Psoas muscle (tissue), 8 donors: ENCODE data around the gene CFAP46. TPM values are rescaled to one million over a fixed set of nuclear protein-coding genes. Genes with fewer than 3 reads are reported as not detected.
A peak's percentile ranks its signal among the peaks of the same experiment; 100 is the strongest.

Source experiments
- ATAC-seq, 4 donors: fragments of 200-7000 bp; cut with Tn5 transposase; one replicate each; pipeline ENCODE4 v1.9.1; 2020; ENCODE audit warnings: moderate library complexity in 3 of 4, mild to moderate bottlenecking in 2 of 4
- DNase-seq, 2 donors: peaks; one replicate each; pipeline ENCODE4 v3.0.0-alpha.2; 2020
- H3K27ac ChIP-seq: fragments of 200-600 bp; one replicate; pipeline ENCODE4 v1.8.0; 2022
- H3K27me3 ChIP-seq, 3 donors: fragments of 200-600 bp in 1 of 3; one replicate each; pipeline versions ENCODE4 v1.6.1 to v1.8.0; 2013 to 2022; ENCODE audit warnings: low read length in 2 of 3, mild to moderate bottlenecking in 2 of 3, moderate library complexity in 1 of 3; ENCODE audit not compliant: insufficient read depth in 3 of 3
- H3K36me3 ChIP-seq, 2 donors: fragments of 200-600 bp in 1 of 2; one replicate each; pipeline versions ENCODE4 v1.6.1 to v1.8.0; 2013 to 2022; ENCODE audit warnings: low read depth in 1 of 2, mild to moderate bottlenecking in 1 of 2, moderate library complexity in 1 of 2; ENCODE audit not compliant: insufficient read depth in 1 of 2
- H3K4me1 ChIP-seq: fragments of 200-600 bp; one replicate; pipeline ENCODE4 v1.8.0; 2022
- H3K4me3 ChIP-seq: fragments of 200-600 bp; one replicate; pipeline ENCODE4 v1.8.0; 2022; ENCODE audit warnings: mild to moderate bottlenecking
- H3K9me3 ChIP-seq: fragments of 200-600 bp; one replicate; pipeline ENCODE4 v1.8.0; 2022
- WGBS, 3 donors: extraction: QIAGEN DNeasy Blood & Tissue Kit; methylation state at CpG; one replicate each; pipeline versions ENCODE4 v1.1.6 to v1.1.7; 2013; 5-methylcytosine and 5-hydroxymethylcytosine counted together
- intact Hi-C, 2 donors: fragments of 100-400 bp; cut with DNase I; formaldehyde crosslinking; loops; one replicate each; pipeline versions ENCODE4 v1.11.0 to v1.14.2; 2022
- polyA plus RNA-seq, 3 donors: library from polyadenylated mRNA; stranded (reverse); fragments of 200-250 nt; gene quantifications; one replicate each; pipeline ENCODE4 v1.2.3, GENCODE V29; 2013
- total RNA-seq, 4 donors: library from RNA; stranded (reverse); fragmentation: NEBNext Ultra II Directional in 2 of 4; extraction: Animal tissue kit (Norgen Biotek cat#: 25700) in 2 of 4; gene quantifications; one replicate each; pipeline versions ENCODE4 v1.2.1 to v1.2.4, GENCODE V29; 2021 to 2023
- TF ChIP-seq, protein P1 (sequence below): fragments of 200-600 bp; IDR thresholded peaks from one replicate; pipeline ENCODE4 v1.8.0; 2022; ENCODE audit warnings: antibody characterized with exemption
- donor health status: healthy with polysubstance abuse.
- donor health status: DM: no; HTN: no; CAD: no; lungs with moderate emphysema.
- donor health status: Bipolar disorder and iron deficiency.
- donor health status: healthy.
- donor health status: DM: yes; HTN: yes; CAD: no.
- donor health status: DM: no; HTN: no; CAD: no.
- donor health status: DM: no; HTN: no; CAD: no.
- donor health status: DM: yes; HTN: yes; CAD: no.

The CFAP46 gene
- total and polyA plus RNA-seq, 7 donors, result 3.9 to 25.4 (median 13.8) TPM

DNA sequence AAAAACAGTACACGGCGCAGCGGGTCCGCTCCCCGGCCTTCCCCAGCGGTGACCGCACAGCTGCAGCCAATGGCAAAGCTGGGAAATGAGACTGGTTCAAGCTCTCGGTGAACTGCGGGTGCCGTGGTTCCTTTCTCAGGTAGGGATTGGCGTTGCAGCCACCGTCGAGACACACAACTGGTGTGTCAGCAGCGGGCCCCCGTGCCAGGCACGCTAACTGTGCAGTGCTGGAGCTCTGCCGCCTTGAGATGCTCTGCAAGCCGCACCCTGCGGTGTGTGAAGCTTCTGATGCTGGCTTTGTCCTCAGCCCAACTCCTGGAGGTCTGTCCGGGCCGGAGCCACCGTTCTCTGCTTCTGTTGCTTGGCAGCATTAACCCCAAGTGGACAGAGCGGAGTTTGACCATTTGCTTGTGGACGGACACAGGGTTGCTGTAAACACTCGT lies 135.8 kb downstream of the CFAP46 start:
- Histone ChIP-seq H3K27me3 (peaks cover 0 to 2% (median 0%) of the 10 kb centered on the region in 3 donors), H3K36me3 (no peaks in the 10 kb centered on the region), H3K4me3 (no peak overlapping the region), H3K9me3 (no peaks in the 10 kb centered on the region), H3K27ac (no peak overlapping the region), H3K4me1 (no peaks in the 10 kb centered on the region)
- TF ChIP-seq, protein P1, sequence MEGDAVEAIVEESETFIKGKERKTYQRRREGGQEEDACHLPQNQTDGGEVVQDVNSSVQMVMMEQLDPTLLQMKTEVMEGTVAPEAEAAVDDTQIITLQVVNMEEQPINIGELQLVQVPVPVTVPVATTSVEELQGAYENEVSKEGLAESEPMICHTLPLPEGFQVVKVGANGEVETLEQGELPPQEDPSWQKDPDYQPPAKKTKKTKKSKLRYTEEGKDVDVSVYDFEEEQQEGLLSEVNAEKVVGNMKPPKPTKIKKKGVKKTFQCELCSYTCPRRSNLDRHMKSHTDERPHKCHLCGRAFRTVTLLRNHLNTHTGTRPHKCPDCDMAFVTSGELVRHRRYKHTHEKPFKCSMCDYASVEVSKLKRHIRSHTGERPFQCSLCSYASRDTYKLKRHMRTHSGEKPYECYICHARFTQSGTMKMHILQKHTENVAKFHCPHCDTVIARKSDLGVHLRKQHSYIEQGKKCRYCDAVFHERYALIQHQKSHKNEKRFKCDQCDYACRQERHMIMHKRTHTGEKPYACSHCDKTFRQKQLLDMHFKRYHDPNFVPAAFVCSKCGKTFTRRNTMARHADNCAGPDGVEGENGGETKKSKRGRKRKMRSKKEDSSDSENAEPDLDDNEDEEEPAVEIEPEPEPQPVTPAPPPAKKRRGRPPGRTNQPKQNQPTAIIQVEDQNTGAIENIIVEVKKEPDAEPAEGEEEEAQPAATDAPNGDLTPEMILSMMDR, result no peak
- 66 to 72% (median 67%) methylated on average over 25 of the region's 25 CpGs for WGBS, 3 donors
- intact Hi-C loops, result no loop called here
- ATAC-seq (no peak), DNase-seq (peak in 1 of 2 donors; percentile 34)

DNA sequence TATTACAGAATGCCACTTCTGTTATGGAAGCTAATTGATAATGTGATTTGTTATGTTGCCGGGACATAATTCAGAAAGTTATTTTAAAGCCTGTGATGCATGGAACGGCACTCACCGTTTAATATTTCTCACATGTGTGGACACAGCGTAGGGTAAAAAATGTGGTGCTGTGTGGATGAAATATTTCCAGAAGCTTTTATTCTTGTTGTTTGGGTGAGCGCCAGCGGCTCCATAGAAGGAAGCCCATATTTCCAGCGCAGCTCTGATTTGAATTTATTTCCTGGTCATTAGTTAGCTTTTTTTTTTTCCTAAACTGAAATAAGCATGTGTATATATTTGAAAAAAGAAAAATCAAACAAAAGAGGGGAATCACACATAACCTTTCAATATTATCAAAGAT lies 136.3 kb downstream of the CFAP46 start:
- no peaks in the 10 kb centered on the region for H3K4me1 ChIP-seq
- H3K27ac ChIP-seq, result no peak overlapping the region
- 22 to 27% (median 25%) methylated on average over 7 of the region's 7 CpGs for WGBS, 3 donors
- DNase-seq (peak in 1 of 2 donors; percentile 8), ATAC-seq (no peak)
- H3K36me3 ChIP-seq, result no peaks in the 10 kb centered on the region
- no peak overlapping the region for H3K4me3 ChIP-seq
- peaks cover 0 to 2% (median 0%) of the 10 kb centered on the region in 3 donors for H3K27me3 ChIP-seq
- no peaks in the 10 kb centered on the region for H3K9me3 ChIP-seq
- TF ChIP-seq, protein P1, result no peak
- intact Hi-C loops, result no loop called here

- ATAC-seq (no peak), DNase-seq (peak in 1 of 2 donors; percentile 32)
- H3K36me3 ChIP-seq, result no peaks in the 10 kb centered on the region
- H3K4me1 ChIP-seq, result no peaks in the 10 kb centered on the region
- no peak overlapping the region for H3K27ac ChIP-seq
- H3K9me3 ChIP-seq, result no peaks in the 10 kb centered on the region
- H3K27me3 ChIP-seq, result peaks cover 0 to 2% (median 0%) of the 10 kb centered on the region in 3 donors
- WGBS, 3 donors, result 32 to 36% (median 32%) methylated on average over 18 to 21 of the region's 21 CpGs
- TF ChIP-seq, protein P1, result no peak
- no peak overlapping the region for H3K4me3 ChIP-seq
- intact Hi-C loops, result no loop called here
Measured at GRCh38 chr10:132805599-132805998, 136.8 kb downstream of the CFAP46 start.

- Histone ChIP-seq H3K27ac (no peak overlapping the region), H3K4me1 (no peaks in the 10 kb centered on the region), H3K9me3 (no peaks in the 10 kb centered on the region), H3K36me3 (no peaks in the 10 kb centered on the region), H3K4me3 (no peak overlapping the region), H3K27me3 (peaks cover 0 to 3% (median 2%) of the 10 kb centered on the region in 3 donors)
- intact Hi-C loops, result no loop called here
- ATAC-seq (no peak), DNase-seq (peak; percentile 10 to 32)
- TF ChIP-seq, protein P1, result no peak
- 63 to 69% (median 65%) methylated on average over 22 to 23 of the region's 23 CpGs for WGBS, 3 donors
Measured at GRCh38 chr10:132804785-132805426, 137.5 kb downstream of the CFAP46 start.
